Mesendoderm (in vitro differentiated cells): ENCODE results near the gene TMEM178A.
"Not testable (repeated sequence)": the region's sequence is repeated elsewhere in the genome, so short reads cannot be mapped to it uniquely, and the experiment has no call there.

Experiments used
- DNase-seq: peaks from one replicate; pipeline ENCODE4 v3.0.0; 2013
- H2AK5ac ChIP-seq: 2 replicates; pipeline ENCODE4 v1.6.1; 2013; ENCODE audit warnings: low read length, inconsistent platforms
- H2BK120ac ChIP-seq: 2 replicates; pipeline ENCODE4 v1.6.1; 2013; ENCODE audit warnings: low read depth, mild to moderate bottlenecking, low read length, moderate library complexity, mixed read lengths
- H2BK15ac ChIP-seq: replicated peaks from 2 replicates; pipeline ENCODE4 v1.6.1; 2013; ENCODE audit warnings: low read depth, mild to moderate bottlenecking, moderate library complexity
- H2BK5ac ChIP-seq: 2 replicates; pipeline ENCODE4 v1.6.1; 2013; ENCODE audit warnings: low read length, inconsistent platforms
- H3K18ac ChIP-seq: 2 replicates; pipeline ENCODE4 v1.6.1; 2013; ENCODE audit warnings: mild to moderate bottlenecking, low read length, mixed read lengths
- H3K23ac ChIP-seq: one replicate; pipeline ENCODE4 v1.6.1; 2013; ENCODE audit warnings: low read length
- H3K27ac ChIP-seq: 2 replicates; pipeline ENCODE4 v1.5.1; 2013; ENCODE audit warnings: low read depth, mild to moderate bottlenecking, inconsistent platforms, low read length, moderate library complexity
- H3K27me3 ChIP-seq: 2 replicates; pipeline ENCODE4 v1.6.1; 2013; ENCODE audit warnings: low read length, control low read depth, mild to moderate bottlenecking, inconsistent platforms; ENCODE audit not compliant: insufficient read depth, poor library complexity
- H3K36me3 ChIP-seq: 2 replicates; pipeline ENCODE4 v1.6.1; 2013; ENCODE audit warnings: low read length, inconsistent platforms; ENCODE audit not compliant: control insufficient read depth, insufficient read depth
- H3K4ac ChIP-seq: one replicate; pipeline ENCODE4 v1.6.1; 2013; ENCODE audit warnings: low read depth, mild to moderate bottlenecking, low read length, moderate library complexity
- H3K4me1 ChIP-seq: 2 replicates; pipeline ENCODE4 v1.6.1; 2013; ENCODE audit warnings: low read depth, low read length, inconsistent platforms; ENCODE audit not compliant: control insufficient read depth
- H3K4me2 ChIP-seq: 2 replicates; pipeline ENCODE4 v1.6.1; 2013; ENCODE audit warnings: low read length
- H3K4me3 ChIP-seq: 2 replicates; pipeline ENCODE4 v1.5.1; 2013; ENCODE audit warnings: mild to moderate bottlenecking, low read length
- H3K56ac ChIP-seq: one replicate; pipeline ENCODE4 v1.6.1; 2013; ENCODE audit warnings: low read length
- H3K79me1 ChIP-seq: 2 replicates; pipeline ENCODE4 v1.6.1; 2013; ENCODE audit warnings: low read length, inconsistent platforms
- H3K79me2 ChIP-seq: 2 replicates; pipeline ENCODE4 v1.6.1; 2013; ENCODE audit warnings: mild to moderate bottlenecking, low read length; ENCODE audit not compliant: control insufficient read depth, insufficient read depth
- H3K9ac ChIP-seq: 2 replicates; pipeline ENCODE4 v1.6.1; 2013; ENCODE audit warnings: low read length, inconsistent platforms
- H4K5ac ChIP-seq: one replicate; pipeline ENCODE4 v1.6.1; 2013; ENCODE audit warnings: low read length
- H4K8ac ChIP-seq: one replicate; pipeline ENCODE4 v1.6.1; 2013; ENCODE audit warnings: low read depth, mild to moderate bottlenecking, control low read depth, low read length, moderate library complexity
- WGBS: extraction: QIAGEN DNeasy Blood & Tissue Kit; methylation state at CpG from one replicate; pipeline ENCODE4 v1.1.7; 2013; ENCODE audit warnings: low lambda C conversion rate, missing lambda C conversion rate; ENCODE audit not compliant: insufficient coverage; ENCODE audit errors: extremely low coverage; 5-methylcytosine and 5-hydroxymethylcytosine counted together

The TMEM178A gene

GRCh38 chr2:39649511-39649910 lies 16.2 kb upstream of the TMEM178A start:
- no peak overlapping the region for H3K4ac ChIP-seq
- no peak overlapping the region for H2AK5ac ChIP-seq
- H4K5ac ChIP-seq = no peak overlapping the region
- no peaks in the 10 kb centered on the region for H3K79me2 ChIP-seq
- no peak for DNase-seq
- no peak overlapping the region for H3K27ac ChIP-seq
- H3K18ac ChIP-seq = no peak overlapping the region
- no peak overlapping the region for H3K9ac ChIP-seq
- no CpG with 5 or more reads among the region's 2 CpGs for WGBS
- no peaks in the 10 kb centered on the region for H3K36me3 ChIP-seq
- H3K27me3 ChIP-seq = no peaks in the 10 kb centered on the region
- no peak overlapping the region for H2BK5ac ChIP-seq
- no peak overlapping the region for H3K56ac ChIP-seq
- no peak overlapping the region for H3K4me2 ChIP-seq
- no peaks in the 10 kb centered on the region for H3K79me1 ChIP-seq
- no peak overlapping the region for H2BK120ac ChIP-seq
- H3K4me1 ChIP-seq = peaks cover 3% of the 10 kb centered on the region
- no peak overlapping the region for H2BK15ac ChIP-seq
- no peak overlapping the region for H4K8ac ChIP-seq
- no peak overlapping the region for H3K4me3 ChIP-seq
- H3K23ac ChIP-seq = no peak overlapping the region

- H3K79me2 ChIP-seq = no peaks in the 10 kb centered on the region
- no peak overlapping the region for H4K5ac ChIP-seq
- DNase-seq = no peak
- H2AK5ac ChIP-seq = no peak overlapping the region
- no peak overlapping the region for H3K4ac ChIP-seq
- no peak overlapping the region for H3K18ac ChIP-seq
- H3K9ac ChIP-seq = no peak overlapping the region
- no peak overlapping the region for H3K27ac ChIP-seq
- H2BK15ac ChIP-seq = no peak overlapping the region
- H2BK120ac ChIP-seq = no peak overlapping the region
- no peaks in the 10 kb centered on the region for H3K36me3 ChIP-seq
- no peak overlapping the region for H3K4me2 ChIP-seq
- no peaks in the 10 kb centered on the region for H3K79me1 ChIP-seq
- H3K23ac ChIP-seq = no peak overlapping the region
- H4K8ac ChIP-seq = no peak overlapping the region
- no peak overlapping the region for H2BK5ac ChIP-seq
- no peak overlapping the region for H3K56ac ChIP-seq
- no peaks in the 10 kb centered on the region for H3K27me3 ChIP-seq
- WGBS = 100% methylated on average over 1 of the region's 3 CpGs
- H3K4me1 ChIP-seq = peaks cover 3% of the 10 kb centered on the region
- no peak overlapping the region for H3K4me3 ChIP-seq
Observed at GRCh38 chr2:39650468-39650867, 15.2 kb upstream of the TMEM178A start.

GRCh38 chr2:39656215-39656614 lies 9.5 kb upstream of the TMEM178A start:
- not testable (repeated sequence) for H2AK5ac ChIP-seq, H2BK5ac ChIP-seq, H3K79me1 ChIP-seq, H3K27me3 ChIP-seq, H3K27ac ChIP-seq, H3K18ac ChIP-seq, H3K36me3 ChIP-seq, H3K9ac ChIP-seq, H3K4ac ChIP-seq, H3K4me3 ChIP-seq, H3K4me2 ChIP-seq, H2BK15ac ChIP-seq, H4K8ac ChIP-seq, H2BK120ac ChIP-seq, H3K79me2 ChIP-seq, DNase-seq, H3K56ac ChIP-seq, H4K5ac ChIP-seq, H3K23ac ChIP-seq, H3K4me1 ChIP-seq
- no CpG with 5 or more reads among the region's 2 CpGs for WGBS

GRCh38 chr2:39657287-39657937 lies 8.3 kb upstream of the TMEM178A start:
- DNase-seq = no peak
- Histone ChIP-seq H3K56ac (no peak overlapping the region), H3K79me2 (no peaks in the 10 kb centered on the region), H4K8ac (no peak overlapping the region), H3K36me3 (no peaks in the 10 kb centered on the region), H3K18ac (no peak overlapping the region), H3K27ac (no peak overlapping the region), H3K4ac (no peak overlapping the region), H3K4me2 (no peak overlapping the region), H3K4me1 (no peaks in the 10 kb centered on the region), H4K5ac (no peak overlapping the region), H2AK5ac (no peak overlapping the region), H3K9ac (no peak overlapping the region), H3K79me1 (no peaks in the 10 kb centered on the region), H2BK15ac (no peak overlapping the region), H3K27me3 (no peaks in the 10 kb centered on the region), H2BK5ac (no peak overlapping the region), H3K4me3 (no peak overlapping the region), H3K23ac (no peak overlapping the region), H2BK120ac (no peak overlapping the region)
- WGBS = no CpG with 5 or more reads among the region's 7 CpGs

GRCh38 chr2:39658371-39658770 lies 7.3 kb upstream of the TMEM178A start:
- no peak overlapping the region for H3K56ac ChIP-seq
- WGBS = no CpG with 5 or more reads among the region's 2 CpGs
- no peak for DNase-seq

More at GRCh38 chr2:39658371-39658770, 7.3 kb upstream of the TMEM178A start:
- no peak overlapping the region for H3K18ac ChIP-seq
- no peak overlapping the region for H2BK5ac ChIP-seq
- no peak overlapping the region for H4K5ac ChIP-seq
- no peaks in the 10 kb centered on the region for H3K27me3 ChIP-seq
- no peak overlapping the region for H2AK5ac ChIP-seq
- no peaks in the 10 kb centered on the region for H3K4me1 ChIP-seq
- H3K9ac ChIP-seq = no peak overlapping the region
- no peak overlapping the region for H3K4me3 ChIP-seq
- no peaks in the 10 kb centered on the region for H3K36me3 ChIP-seq
- H3K4me2 ChIP-seq = no peak overlapping the region
- no peak overlapping the region for H2BK15ac ChIP-seq
- no peak overlapping the region for H3K23ac ChIP-seq
- H3K27ac ChIP-seq = no peak overlapping the region
- no peaks in the 10 kb centered on the region for H3K79me1 ChIP-seq
- H4K8ac ChIP-seq = no peak overlapping the region
- H3K4ac ChIP-seq = no peak overlapping the region
- no peaks in the 10 kb centered on the region for H3K79me2 ChIP-seq
- no peak overlapping the region for H2BK120ac ChIP-seq
